ENCODE results near the gene CEACAM21. TPM values are rescaled to one million over a fixed set of nuclear protein-coding genes. Genes with fewer than 3 reads are reported as not detected.

The CEACAM21 gene
- total RNA-seq, 1 donor from 2014 or later: 0.75 TPM

GRCh38 chr19:41627966-41628675, 52.2 kb downstream of the CEACAM21 start:
- Mint-ChIP-seq H3K4me3 (no peak overlapping the region), H3K27me3 (ENCODE audit: low read depth) (no peaks in the 10 kb centered on the region), H3K27ac (ENCODE audit: unreplicated experiment) (no peak overlapping the region), H3K36me3 (ENCODE audit: low read depth) (peaks cover 3% of the 10 kb centered on the region), H3K4me1 (no peaks in the 10 kb centered on the region), H3K9me3 (peaks cover 8% of the 10 kb centered on the region)
- no peak for TF ChIP-seq CTCF (conservative IDR thresholded peaks at IDR 0.05)
- no peak for DNase-seq (ENCODE audit: low read depth, low spot score)

Other genes with a start within 250 kb of the CEACAM21 start
- 2.2 and 3.1 TPM in 2 replicates for gene TGFB1, start 222.2 kb upstream of the CEACAM21 start, total RNA-seq
- 11.7 and 13.8 TPM in 2 replicates for gene B9D2, start 212.0 kb upstream of the CEACAM21 start, total RNA-seq
- gene TMEM91, start 199.6 kb upstream of the CEACAM21 start, total RNA-seq: 6.6 and 7.8 TPM in 2 replicates
- 16.8 and 20.3 TPM in 2 replicates for gene EXOSC5, start 178.8 kb upstream of the CEACAM21 start, total RNA-seq
- 6.8 and 10.3 TPM in 2 replicates for gene BCKDHA, start 178.3 kb upstream of the CEACAM21 start, total RNA-seq
- gene B3GNT8, start 148.8 kb upstream of the CEACAM21 start, total RNA-seq: 0.86 TPM in 2 replicates
- 62.2 and 63.1 TPM in 2 replicates for gene DMAC2, start 136.3 kb upstream of the CEACAM21 start, total RNA-seq
- not detected in 2 replicates for gene ERICH4, start 133.0 kb upstream of the CEACAM21 start, total RNA-seq
- not detected in 2 replicates for gene CEACAM4, start 50.9 kb downstream of the CEACAM21 start, total RNA-seq
- not detected in 2 replicates for gene CEACAM7, start 112.1 kb downstream of the CEACAM21 start, total RNA-seq
- not detected in 2 replicates for gene CEACAM5, start 132.5 kb downstream of the CEACAM21 start, total RNA-seq
- gene CEACAM6, start 179.4 kb downstream of the CEACAM21 start, total RNA-seq: not detected in 2 replicates
- gene CEACAM3, start 220.4 kb downstream of the CEACAM21 start, total RNA-seq: not detected in 2 replicates